GM23338 (cell line): ENCODE data around the gene FPGS. TPM values are rescaled to one million over a fixed set of nuclear protein-coding genes. Genes with fewer than 3 reads are reported as not detected.

Experiments used
- EZH2 ChIP-seq: fragments of 200-600 bp; sonication (generic); IDR thresholded peaks from one replicate; pipeline ENCODE4 v1.8.0; 2017; ENCODE audit warnings: antibody characterized with exemption, mild to moderate bottlenecking, low read depth; ENCODE audit not compliant: unreplicated experiment
- POLR2AphosphoS5 ChIP-seq: IDR thresholded peaks from 2 replicates; pipeline ENCODE4 v1.6.1; 2016; ENCODE audit warnings: antibody characterized with exemption, low read depth
- polyA plus RNA-seq: library from polyadenylated mRNA; unstranded; fragments of >200 nt; fragmentation: Nextera tagmentation; extraction: Ambion mirVana; gene quantifications from 2 replicates; pipeline ENCODE4 v1.2.1, GENCODE V29; 2016
- total RNA-seq: library from RNA; depleted of rRNA; stranded (reverse); fragments of >200 nt; shearing (Covaris generic); gene quantifications from 2 replicates; pipeline ENCODE4 v1.2.3, GENCODE V29; 2014
- TF ChIP-seq, protein P1 (sequence below): fragments of 250-450 bp; sonication (Bioruptor Pico); IDR thresholded peaks from 2 replicates; pipeline ENCODE4 v1.5.0; 2020; ENCODE audit warnings: mild to moderate bottlenecking, moderate library complexity
- TF ChIP-seq, protein P2 (sequence below): IDR thresholded peaks from one replicate; pipeline ENCODE4 v1.6.1; 2018; ENCODE audit warnings: antibody characterized with exemption; ENCODE audit not compliant: unreplicated experiment

The FPGS gene
- total and polyA plus RNA-seq, 2 experiments from 2014 or later: 40.7 to 87.2 TPM

DNA sequence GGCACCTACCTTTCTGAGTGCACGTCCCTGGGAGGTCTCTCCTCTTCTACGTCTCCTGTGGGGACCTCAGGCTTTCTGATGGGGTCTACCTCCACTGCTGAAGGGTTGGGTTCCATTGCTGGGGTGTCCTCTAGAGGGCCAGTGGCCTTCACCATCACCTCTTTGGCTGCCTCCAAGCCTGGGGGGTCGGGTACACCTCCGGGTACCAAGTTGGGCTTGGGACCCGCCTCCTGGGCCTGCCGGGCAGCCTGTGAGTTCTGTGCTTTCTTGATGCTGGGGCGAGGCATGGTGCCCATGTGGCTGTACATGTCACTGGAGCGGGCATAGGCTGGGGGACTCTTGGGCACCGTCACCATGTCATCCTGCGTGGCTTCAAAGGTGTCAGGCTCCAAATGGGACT, 28.7 kb upstream of the FPGS start (continued):
- TF ChIP-seq, protein P1, sequence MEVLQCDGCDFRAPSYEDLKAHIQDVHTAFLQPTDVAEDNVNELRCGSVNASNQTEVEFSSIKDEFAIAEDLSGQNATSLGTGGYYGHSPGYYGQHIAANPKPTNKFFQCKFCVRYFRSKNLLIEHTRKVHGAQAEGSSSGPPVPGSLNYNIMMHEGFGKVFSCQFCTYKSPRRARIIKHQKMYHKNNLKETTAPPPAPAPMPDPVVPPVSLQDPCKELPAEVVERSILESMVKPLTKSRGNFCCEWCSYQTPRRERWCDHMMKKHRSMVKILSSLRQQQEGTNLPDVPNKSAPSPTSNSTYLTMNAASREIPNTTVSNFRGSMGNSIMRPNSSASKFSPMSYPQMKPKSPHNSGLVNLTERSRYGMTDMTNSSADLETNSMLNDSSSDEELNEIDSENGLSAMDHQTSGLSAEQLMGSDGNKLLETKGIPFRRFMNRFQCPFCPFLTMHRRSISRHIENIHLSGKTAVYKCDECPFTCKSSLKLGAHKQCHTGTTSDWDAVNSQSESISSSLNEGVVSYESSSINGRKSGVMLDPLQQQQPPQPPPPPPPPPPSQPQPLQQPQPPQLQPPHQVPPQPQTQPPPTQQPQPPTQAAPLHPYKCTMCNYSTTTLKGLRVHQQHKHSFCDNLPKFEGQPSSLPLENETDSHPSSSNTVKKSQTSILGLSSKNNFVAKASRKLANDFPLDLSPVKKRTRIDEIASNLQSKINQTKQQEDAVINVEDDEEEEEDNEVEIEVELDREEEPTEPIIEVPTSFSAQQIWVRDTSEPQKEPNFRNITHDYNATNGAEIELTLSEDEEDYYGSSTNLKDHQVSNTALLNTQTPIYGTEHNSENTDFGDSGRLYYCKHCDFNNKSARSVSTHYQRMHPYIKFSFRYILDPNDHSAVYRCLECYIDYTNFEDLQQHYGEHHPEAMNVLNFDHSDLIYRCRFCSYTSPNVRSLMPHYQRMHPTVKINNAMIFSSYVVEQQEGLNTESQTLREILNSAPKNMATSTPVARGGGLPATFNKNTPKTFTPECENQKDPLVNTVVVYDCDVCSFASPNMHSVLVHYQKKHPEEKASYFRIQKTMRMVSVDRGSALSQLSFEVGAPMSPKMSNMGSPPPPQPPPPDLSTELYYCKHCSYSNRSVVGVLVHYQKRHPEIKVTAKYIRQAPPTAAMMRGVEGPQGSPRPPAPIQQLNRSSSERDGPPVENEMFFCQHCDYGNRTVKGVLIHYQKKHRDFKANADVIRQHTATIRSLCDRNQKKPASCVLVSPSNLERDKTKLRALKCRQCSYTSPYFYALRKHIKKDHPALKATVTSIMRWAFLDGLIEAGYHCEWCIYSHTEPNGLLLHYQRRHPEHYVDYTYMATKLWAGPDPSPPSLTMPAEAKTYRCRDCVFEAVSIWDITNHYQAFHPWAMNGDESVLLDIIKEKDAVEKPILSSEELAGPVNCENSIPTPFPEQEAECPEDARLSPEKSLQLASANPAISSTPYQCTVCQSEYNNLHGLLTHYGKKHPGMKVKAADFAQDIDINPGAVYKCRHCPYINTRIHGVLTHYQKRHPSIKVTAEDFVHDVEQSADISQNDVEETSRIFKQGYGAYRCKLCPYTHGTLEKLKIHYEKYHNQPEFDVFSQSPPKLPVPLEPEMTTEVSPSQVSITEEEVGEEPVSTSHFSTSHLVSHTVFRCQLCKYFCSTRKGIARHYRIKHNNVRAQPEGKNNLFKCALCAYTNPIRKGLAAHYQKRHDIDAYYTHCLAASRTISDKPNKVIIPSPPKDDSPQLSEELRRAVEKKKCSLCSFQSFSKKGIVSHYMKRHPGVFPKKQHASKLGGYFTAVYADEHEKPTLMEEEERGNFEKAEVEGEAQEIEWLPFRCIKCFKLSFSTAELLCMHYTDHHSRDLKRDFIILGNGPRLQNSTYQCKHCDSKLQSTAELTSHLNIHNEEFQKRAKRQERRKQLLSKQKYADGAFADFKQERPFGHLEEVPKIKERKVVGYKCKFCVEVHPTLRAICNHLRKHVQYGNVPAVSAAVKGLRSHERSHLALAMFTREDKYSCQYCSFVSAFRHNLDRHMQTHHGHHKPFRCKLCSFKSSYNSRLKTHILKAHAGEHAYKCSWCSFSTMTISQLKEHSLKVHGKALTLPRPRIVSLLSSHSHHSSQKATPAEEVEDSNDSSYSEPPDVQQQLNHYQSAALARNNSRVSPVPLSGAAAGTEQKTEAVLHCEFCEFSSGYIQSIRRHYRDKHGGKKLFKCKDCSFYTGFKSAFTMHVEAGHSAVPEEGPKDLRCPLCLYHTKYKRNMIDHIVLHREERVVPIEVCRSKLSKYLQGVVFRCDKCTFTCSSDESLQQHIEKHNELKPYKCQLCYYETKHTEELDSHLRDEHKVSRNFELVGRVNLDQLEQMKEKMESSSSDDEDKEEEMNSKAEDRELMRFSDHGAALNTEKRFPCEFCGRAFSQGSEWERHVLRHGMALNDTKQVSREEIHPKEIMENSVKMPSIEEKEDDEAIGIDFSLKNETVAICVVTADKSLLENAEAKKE (CRISPR knock-in tag): no peak
- no peak for TF ChIP-seq POLR2AphosphoS5
- no peak for TF ChIP-seq EZH2
- TF ChIP-seq, protein P2, sequence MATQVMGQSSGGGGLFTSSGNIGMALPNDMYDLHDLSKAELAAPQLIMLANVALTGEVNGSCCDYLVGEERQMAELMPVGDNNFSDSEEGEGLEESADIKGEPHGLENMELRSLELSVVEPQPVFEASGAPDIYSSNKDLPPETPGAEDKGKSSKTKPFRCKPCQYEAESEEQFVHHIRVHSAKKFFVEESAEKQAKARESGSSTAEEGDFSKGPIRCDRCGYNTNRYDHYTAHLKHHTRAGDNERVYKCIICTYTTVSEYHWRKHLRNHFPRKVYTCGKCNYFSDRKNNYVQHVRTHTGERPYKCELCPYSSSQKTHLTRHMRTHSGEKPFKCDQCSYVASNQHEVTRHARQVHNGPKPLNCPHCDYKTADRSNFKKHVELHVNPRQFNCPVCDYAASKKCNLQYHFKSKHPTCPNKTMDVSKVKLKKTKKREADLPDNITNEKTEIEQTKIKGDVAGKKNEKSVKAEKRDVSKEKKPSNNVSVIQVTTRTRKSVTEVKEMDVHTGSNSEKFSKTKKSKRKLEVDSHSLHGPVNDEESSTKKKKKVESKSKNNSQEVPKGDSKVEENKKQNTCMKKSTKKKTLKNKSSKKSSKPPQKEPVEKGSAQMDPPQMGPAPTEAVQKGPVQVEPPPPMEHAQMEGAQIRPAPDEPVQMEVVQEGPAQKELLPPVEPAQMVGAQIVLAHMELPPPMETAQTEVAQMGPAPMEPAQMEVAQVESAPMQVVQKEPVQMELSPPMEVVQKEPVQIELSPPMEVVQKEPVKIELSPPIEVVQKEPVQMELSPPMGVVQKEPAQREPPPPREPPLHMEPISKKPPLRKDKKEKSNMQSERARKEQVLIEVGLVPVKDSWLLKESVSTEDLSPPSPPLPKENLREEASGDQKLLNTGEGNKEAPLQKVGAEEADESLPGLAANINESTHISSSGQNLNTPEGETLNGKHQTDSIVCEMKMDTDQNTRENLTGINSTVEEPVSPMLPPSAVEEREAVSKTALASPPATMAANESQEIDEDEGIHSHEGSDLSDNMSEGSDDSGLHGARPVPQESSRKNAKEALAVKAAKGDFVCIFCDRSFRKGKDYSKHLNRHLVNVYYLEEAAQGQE: no peak
